Calu3 (cell line): ENCODE measurements around the gene PPP2R2B. TPM values are rescaled to one million over a fixed set of nuclear protein-coding genes. Genes with fewer than 3 reads are reported as not detected.

Experiments
- BruUV-seq: library from RNA; stranded (reverse); fragments of 400-500 nt; replicated peaks from 2 replicates; lab custom pipeline; 2021; lab: Mats Ljungman, UMichigan
- CTCF ChIA-PET: fragments of 300-600 bp; sonication (Branson Sonifier 250); formaldehyde crosslinking; loops from one replicate; lab custom pipeline; 2022; ENCODE audit warnings: antibody characterized with exemption; lab: Charles Lee
- DNase-seq: peaks from one replicate; pipeline ENCODE4 v3.0.0; 2022
- H3K27ac Mint-ChIP-seq: one replicate; pipeline ENCODE4 v1.8.0; 2022; ENCODE audit warnings: mixed read lengths; ENCODE audit not compliant: unreplicated experiment
- H3K27me3 Mint-ChIP-seq: one replicate; pipeline ENCODE4 v1.8.0; 2022; ENCODE audit warnings: mixed read lengths; ENCODE audit not compliant: unreplicated experiment
- H3K36me3 Mint-ChIP-seq: one replicate; pipeline ENCODE4 v1.8.0; 2022; ENCODE audit warnings: mild to moderate bottlenecking, moderate library complexity, mixed read lengths; ENCODE audit not compliant: insufficient read depth, unreplicated experiment
- H3K4me1 Mint-ChIP-seq: one replicate; pipeline ENCODE4 v1.8.0; 2022; ENCODE audit warnings: mild to moderate bottlenecking, low read depth, mixed read lengths; ENCODE audit not compliant: unreplicated experiment
- H3K4me3 Mint-ChIP-seq: one replicate; pipeline ENCODE4 v1.8.0; 2022; ENCODE audit warnings: mild to moderate bottlenecking, low read depth, moderate library complexity, mixed read lengths; ENCODE audit not compliant: unreplicated experiment
- H3K9me3 Mint-ChIP-seq: one replicate; pipeline ENCODE4 v1.8.0; 2022; ENCODE audit warnings: low read depth, mixed read lengths; ENCODE audit not compliant: unreplicated experiment
- CTCF ChIP-seq: fragments of 200-600 bp; IDR thresholded peaks from one replicate; pipeline ENCODE4 v1.8.0; 2022; ENCODE audit warnings: antibody characterized with exemption; ENCODE audit not compliant: unreplicated experiment
- intact Hi-C: fragments of 100-400 bp; cut with micrococcal nuclease; formaldehyde crosslinking; loops from one replicate; pipeline ENCODE4 v1.10.0; 2022; ENCODE audit not compliant: unreplicated experiment
- total RNA-seq: library from RNA; stranded (reverse); gene quantifications from 2 replicates; pipeline ENCODE4 v1.2.3, GENCODE V29; 2022

The PPP2R2B gene
- total RNA-seq, 1 experiment from 2014 or later: not detected

GRCh38 chr5:146626936-146627335, 251.6 kb downstream of the PPP2R2B start:
- no peaks in the 10 kb centered on the region for H3K36me3 Mint-ChIP-seq
- CTCF ChIA-PET: no interaction called here
- H3K9me3 Mint-ChIP-seq: no peaks in the 10 kb centered on the region
- intact Hi-C loops: no loop called here
- no peak overlapping the region for H3K4me3 Mint-ChIP-seq
- peaks cover 68% of the 10 kb centered on the region for H3K27me3 Mint-ChIP-seq
- H3K4me1 Mint-ChIP-seq: no peaks in the 10 kb centered on the region
- DNase-seq: no peak
- no TSS peak for BruUV-seq
- no peak overlapping the region for H3K27ac Mint-ChIP-seq
- no peak for TF ChIP-seq CTCF

GRCh38 chr5:146624179-146624578, 254.4 kb downstream of the PPP2R2B start:
- intact Hi-C loops: no loop called here
- no peak overlapping the region for H3K27ac Mint-ChIP-seq
- peaks cover 43% of the 10 kb centered on the region for H3K27me3 Mint-ChIP-seq
- no TSS peak for BruUV-seq
- CTCF ChIA-PET: no interaction called here
- H3K9me3 Mint-ChIP-seq: no peaks in the 10 kb centered on the region
- H3K36me3 Mint-ChIP-seq: no peaks in the 10 kb centered on the region
- TF ChIP-seq CTCF: no peak
- DNase-seq: no peak
- H3K4me1 Mint-ChIP-seq: no peaks in the 10 kb centered on the region
- H3K4me3 Mint-ChIP-seq: no peak overlapping the region

GRCh38 chr5:146623666-146624065, 254.9 kb downstream of the PPP2R2B start:
- Mint-ChIP-seq H3K4me1 (no peaks in the 10 kb centered on the region), H3K9me3 (no peaks in the 10 kb centered on the region), H3K36me3 (no peaks in the 10 kb centered on the region), H3K27me3 (peaks cover 38% of the 10 kb centered on the region), H3K27ac (no peak overlapping the region), H3K4me3 (no peak overlapping the region)
- TF ChIP-seq CTCF: no peak
- no peak for DNase-seq
- intact Hi-C loops: no loop called here
- CTCF ChIA-PET: interaction anchor here (0.6 to 2.0 kb wide), 2 partner anchors 19 to 82 kb away, joined by 3 to 6 read pairs; no protein-coding TSS in a partner anchor
- BruUV-seq: no TSS peak

- peaks cover 33% of the 10 kb centered on the region for H3K27me3 Mint-ChIP-seq
- H3K4me3 Mint-ChIP-seq: no peak overlapping the region
- H3K27ac Mint-ChIP-seq: no peak overlapping the region
- no peak for TF ChIP-seq CTCF
- DNase-seq: no peak
- CTCF ChIA-PET: interaction anchor here (2.0 kb wide), 1 partner anchor 81 kb away, joined by 6 read pairs; no protein-coding TSS in a partner anchor
- no TSS peak for BruUV-seq
- no peaks in the 10 kb centered on the region for H3K4me1 Mint-ChIP-seq
- H3K9me3 Mint-ChIP-seq: no peaks in the 10 kb centered on the region
- H3K36me3 Mint-ChIP-seq: no peaks in the 10 kb centered on the region
- intact Hi-C loops: no loop called here
Observed at GRCh38 chr5:146623009-146623408, 255.5 kb downstream of the PPP2R2B start.
